Neural crest cell (in vitro differentiated cells): ENCODE measurements around the gene GBA3. TPM values are rescaled to one million over a fixed set of nuclear protein-coding genes. Genes with fewer than 3 reads are reported as not detected.

Experiments used
- DNase-seq: peaks from one replicate; pipeline ENCODE4 v3.0.0; 2021; ENCODE audit warnings: low read depth, mixed read lengths, low spot score
- H3K27ac Mint-ChIP-seq: one replicate; pipeline ENCODE4 v1.8.0; 2021; ENCODE audit warnings: mild to moderate bottlenecking, mixed read lengths; ENCODE audit not compliant: unreplicated experiment
- H3K27me3 Mint-ChIP-seq: 2 replicates; pipeline ENCODE4 v1.8.0; 2021; ENCODE audit warnings: low read depth, mild to moderate bottlenecking, mixed read lengths
- H3K36me3 Mint-ChIP-seq: 2 replicates; pipeline ENCODE4 v1.8.0; 2021; ENCODE audit warnings: low read depth, mild to moderate bottlenecking, mixed read lengths
- H3K4me1 Mint-ChIP-seq: 2 replicates; pipeline ENCODE4 v1.8.0; 2021; ENCODE audit warnings: mixed read lengths
- H3K4me3 Mint-ChIP-seq: one replicate; pipeline ENCODE4 v1.8.0; 2021; ENCODE audit warnings: mild to moderate bottlenecking, mixed read lengths
- H3K9me3 Mint-ChIP-seq: 2 replicates; pipeline ENCODE4 v1.8.0; 2021; ENCODE audit warnings: mixed read lengths
- CTCF ChIP-seq: fragments of 200-600 bp; sonication (generic); conservative IDR thresholded peaks from 2 replicates; pipeline ENCODE4 v1.5.0; 2021; ENCODE audit warnings: antibody characterized with exemption, mild to moderate bottlenecking
- total RNA-seq: library from RNA; stranded (reverse); gene quantifications from 2 replicates; pipeline ENCODE4 v1.2.1, GENCODE V29; 2021

Gene GBA3
- total RNA-seq, 1 donor from 2014 or later = not detected

- Mint-ChIP-seq H3K4me3 (no peak overlapping the region), H3K9me3 (no peaks in the 10 kb centered on the region), H3K27ac (no peak overlapping the region), H3K36me3 (no peaks in the 10 kb centered on the region), H3K4me1 (no peaks in the 10 kb centered on the region), H3K27me3 (no peaks in the 10 kb centered on the region)
- TF ChIP-seq CTCF = no peak
- no peak for DNase-seq
Observed at GRCh38 chr4:22743290-22743689, 50.6 kb downstream of the GBA3 start.

GRCh38 chr4:22744478-22745062 lies 51.8 kb downstream of the GBA3 start:
- Mint-ChIP-seq H3K4me3 (no peak overlapping the region), H3K9me3 (no peaks in the 10 kb centered on the region), H3K27me3 (no peaks in the 10 kb centered on the region), H3K27ac (no peak overlapping the region), H3K4me1 (no peaks in the 10 kb centered on the region), H3K36me3 (no peaks in the 10 kb centered on the region)
- DNase-seq = no peak
- no peak for TF ChIP-seq CTCF

- no peak overlapping the region for H3K4me3 Mint-ChIP-seq
- H3K36me3 Mint-ChIP-seq = no peaks in the 10 kb centered on the region
- DNase-seq = no peak
- H3K9me3 Mint-ChIP-seq = no peaks in the 10 kb centered on the region
- H3K27ac Mint-ChIP-seq = no peak overlapping the region
- no peaks in the 10 kb centered on the region for H3K27me3 Mint-ChIP-seq
- H3K4me1 Mint-ChIP-seq = no peaks in the 10 kb centered on the region
- TF ChIP-seq CTCF = no peak
Observed at GRCh38 chr4:22745234-22745633, 52.5 kb downstream of the GBA3 start.

GRCh38 chr4:22754116-22754515 lies 61.4 kb downstream of the GBA3 start:
- TF ChIP-seq CTCF = no peak
- H3K4me1 Mint-ChIP-seq = no peaks in the 10 kb centered on the region
- H3K36me3 Mint-ChIP-seq = no peaks in the 10 kb centered on the region
- DNase-seq = no peak
- no peaks in the 10 kb centered on the region for H3K27me3 Mint-ChIP-seq
- no peak overlapping the region for H3K27ac Mint-ChIP-seq
- no peak overlapping the region for H3K4me3 Mint-ChIP-seq
- no peaks in the 10 kb centered on the region for H3K9me3 Mint-ChIP-seq

GRCh38 chr4:22762548-22762947 lies 69.8 kb downstream of the GBA3 start:
- Mint-ChIP-seq H3K36me3 (no peaks in the 10 kb centered on the region), H3K4me1 (no peaks in the 10 kb centered on the region), H3K4me3 (no peak overlapping the region), H3K27ac (no peak overlapping the region), H3K9me3 (no peaks in the 10 kb centered on the region), H3K27me3 (no peaks in the 10 kb centered on the region)
- DNase-seq = no peak
- TF ChIP-seq CTCF = no peak
